ENCODE measurements around the gene CTTNBP2.
A peak's percentile ranks its signal among the peaks of the same experiment; 100 is the strongest.

Gene CTTNBP2

GRCh38 chr7:117873310-117874190 is at the start of gene CTTNBP2:
CTTNBP2 (minus strand) TSS chr7:117873441; CDS start chr7:117873415, 26 bp downstream.
- no peak for TF ChIP-seq CTCF (IDR thresholded peaks at IDR 0.05; ENCODE audit: low read depth, low read length)
- H3K4me3 ChIP-seq (ENCODE audit: low read depth, low read length): peak within 1 kb of the TSS; percentile 85

DNA sequence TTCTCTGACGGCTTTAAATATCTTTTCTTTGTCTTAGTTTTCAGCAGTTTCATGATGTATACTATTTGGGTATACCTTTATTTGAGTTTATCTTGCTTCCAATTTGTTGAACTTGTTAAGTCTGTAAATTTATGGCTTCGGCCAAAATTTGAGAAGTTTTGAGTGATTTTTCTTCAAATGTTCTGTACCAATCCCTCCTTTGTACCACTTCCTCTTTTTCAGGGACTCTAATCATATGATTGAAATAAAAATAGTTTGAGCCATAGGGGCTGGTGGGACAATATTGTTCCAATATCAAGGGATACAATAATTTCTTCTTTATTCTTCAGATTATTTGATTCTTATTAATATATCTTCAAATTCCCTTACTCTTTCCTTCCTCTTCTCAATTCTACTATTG is 43.1 kb upstream of the CTTNBP2 start:
- H3K4me3 ChIP-seq (ENCODE audit: low read depth, low read length): no peak overlapping the region
- no peak for TF ChIP-seq CTCF (IDR thresholded peaks at IDR 0.05; ENCODE audit: low read depth, low read length)

- TF ChIP-seq CTCF (IDR thresholded peaks at IDR 0.05; ENCODE audit: low read depth, low read length): no peak
- no peak overlapping the region for H3K4me3 ChIP-seq (ENCODE audit: low read depth, low read length)
Measured at GRCh38 chr7:117912421-117912820, 39.2 kb upstream of the CTTNBP2 start.

DNA sequence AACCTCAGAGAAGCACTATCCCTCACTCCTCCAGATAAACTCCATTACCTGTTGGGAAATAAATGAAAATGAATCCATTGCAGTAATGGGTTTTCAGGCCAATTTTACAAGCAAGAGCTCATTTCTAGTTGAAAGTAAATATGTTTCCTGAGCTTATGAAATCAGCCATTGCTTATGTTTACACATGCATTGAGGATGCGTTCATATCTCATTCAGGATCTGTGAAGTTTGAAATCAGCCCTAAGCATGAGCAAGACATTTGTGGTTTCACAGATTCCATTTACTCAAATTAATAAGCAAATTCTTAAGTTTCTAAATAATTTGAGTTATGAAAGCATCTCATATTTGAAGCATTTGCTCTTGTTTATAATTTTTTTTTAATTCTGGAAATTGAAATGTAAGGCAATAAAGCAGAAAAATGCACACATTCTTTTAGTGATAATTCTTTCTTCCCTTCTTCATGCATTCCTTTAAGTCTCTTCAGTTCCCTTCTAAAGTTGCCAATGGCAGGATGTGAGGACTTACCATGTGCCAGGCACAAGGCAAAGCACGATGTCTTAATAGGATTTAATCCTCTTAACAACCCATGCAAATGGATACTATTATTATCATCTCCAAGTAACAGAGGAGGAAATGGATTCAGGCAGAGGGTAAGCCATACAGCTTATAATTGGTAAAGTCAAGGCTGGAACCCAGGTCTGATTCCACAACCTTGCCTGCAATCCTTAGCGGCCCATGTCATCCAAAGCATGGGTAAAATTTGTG is 35.0 kb upstream of the CTTNBP2 start:
- no peak overlapping the region for H3K4me3 ChIP-seq (ENCODE audit: low read depth, low read length)
- no peak for TF ChIP-seq CTCF (IDR thresholded peaks at IDR 0.05; ENCODE audit: low read depth, low read length)

DNA sequence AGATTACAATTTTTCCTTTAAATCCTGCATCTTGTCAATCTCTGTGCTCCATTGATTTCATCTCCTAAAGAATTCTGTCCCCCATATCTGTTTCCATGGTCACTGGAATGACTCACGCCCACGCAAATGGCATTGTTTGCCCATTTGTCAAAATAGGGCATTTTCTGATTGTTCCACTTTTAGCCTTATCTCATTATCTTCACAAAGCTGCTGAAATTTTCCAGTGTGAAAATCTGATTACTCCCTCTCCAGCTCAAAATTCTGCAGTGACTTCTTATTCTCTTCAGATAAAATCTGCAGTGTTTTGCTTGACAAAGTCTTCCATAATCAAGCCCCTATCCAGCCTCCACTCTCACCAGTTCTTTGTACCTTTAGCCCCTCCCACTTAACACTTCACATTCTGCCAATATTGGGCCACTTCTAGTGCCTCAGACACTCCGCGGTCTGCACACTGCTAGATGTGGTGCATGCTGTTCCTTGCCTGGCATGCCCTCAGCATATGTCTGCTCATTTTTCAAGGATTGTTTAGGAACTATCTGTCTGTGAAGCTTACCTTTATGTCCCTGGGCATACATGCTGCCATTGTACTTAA is 33.9 kb upstream of the CTTNBP2 start:
- no peak for TF ChIP-seq CTCF (IDR thresholded peaks at IDR 0.05; ENCODE audit: low read depth, low read length)
- H3K4me3 ChIP-seq (ENCODE audit: low read depth, low read length): no peak overlapping the region

DNA sequence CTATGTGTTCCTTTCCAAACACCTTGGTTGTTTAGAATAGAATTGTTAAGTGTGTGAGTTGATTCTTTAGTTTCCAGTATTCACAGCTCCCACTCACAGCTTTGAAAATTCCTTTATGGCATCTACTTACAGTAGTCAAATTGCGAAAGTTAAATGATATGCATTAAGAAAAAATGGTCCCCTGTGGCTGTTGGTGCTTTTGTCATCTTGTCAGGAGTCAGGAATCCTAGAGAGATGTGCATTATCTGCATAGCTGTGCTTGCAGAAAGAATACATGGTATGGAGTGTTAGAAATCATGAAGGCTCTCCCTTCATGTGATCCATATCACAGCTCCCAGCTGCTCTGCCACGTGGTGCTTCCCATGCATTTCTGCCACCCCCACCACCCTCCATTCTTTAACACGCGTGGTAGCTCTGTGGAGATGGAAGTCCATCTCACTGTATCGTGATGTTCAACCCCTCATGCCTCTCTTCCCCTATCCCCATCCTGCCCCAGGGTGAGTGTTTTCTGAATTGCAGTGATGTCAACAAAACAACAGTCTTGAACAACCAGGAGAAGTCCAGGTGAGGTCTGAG is 29.2 kb upstream of the CTTNBP2 start:
- no peak for TF ChIP-seq CTCF (IDR thresholded peaks at IDR 0.05; ENCODE audit: low read depth, low read length)
- H3K4me3 ChIP-seq (ENCODE audit: low read depth, low read length): no peak overlapping the region
